NT2/D1 (cell line): Measurements from ENCODE around the gene APOLD1.

ENCODE experiments used
- SUZ12 ChIP-seq: IDR thresholded peaks from 2 replicates; pipeline ENCODE4 v1.6.1; 2011; ENCODE audit not compliant: insufficient read length, insufficient read depth; ENCODE audit errors: extremely low read depth
- YY1 ChIP-seq: IDR thresholded peaks from 2 replicates; pipeline ENCODE4 v1.6.1; 2011; ENCODE audit not compliant: insufficient read length, insufficient read depth
- ZNF274 ChIP-seq: IDR thresholded peaks from 2 replicates; pipeline ENCODE4 v1.6.1; 2011; ENCODE audit warnings: mild to moderate bottlenecking, low read depth, low read length

- TF ChIP-seq ZNF274 (no peak), SUZ12 (no peak), YY1 (no peak)
These were observed 27.2 kb downstream of the APOLD1 start for GRCh38 chr12:12812618-12813119.
